Suprapubic skin (tissue), 4 donors: ENCODE data around the gene GABBR1. TPM values are rescaled to one million over a fixed set of nuclear protein-coding genes. Genes with fewer than 3 reads are reported as not detected.

Experiments
- DNase-seq, 2 donors: peaks; one replicate each; pipeline ENCODE4 v3.0.0-alpha.2; 2019; ENCODE audit warnings: low spot score in 2 of 2
- H3K27ac ChIP-seq: fragments of 200-600 bp; sonication (generic); one replicate; pipeline ENCODE4 v1.5.1; 2019
- H3K27me3 ChIP-seq: fragments of 200-600 bp; sonication (generic); one replicate; pipeline ENCODE4 v1.5.1; 2019
- H3K36me3 ChIP-seq: fragments of 200-600 bp; sonication (generic); one replicate; pipeline ENCODE4 v1.5.1; 2019
- H3K4me1 ChIP-seq: fragments of 200-600 bp; sonication (generic); one replicate; pipeline ENCODE4 v1.5.1; 2019
- H3K4me3 ChIP-seq: fragments of 200-600 bp; sonication (generic); one replicate; pipeline ENCODE4 v1.5.1; 2019; ENCODE audit warnings: mild to moderate bottlenecking
- H3K9me3 ChIP-seq: fragments of 200-600 bp; sonication (generic); one replicate; pipeline ENCODE4 v1.5.1; 2019
- EP300 ChIP-seq: sonication (generic); formaldehyde crosslinking; IDR thresholded peaks from one replicate; pipeline ENCODE4 v1.6.1; 2017; ENCODE audit warnings: antibody characterized with exemption
- POLR2A ChIP-seq, 2 donors: fragments of 450-650 bp; IDR thresholded peaks; one replicate each; pipeline ENCODE4 v1.6.1; 2017; ENCODE audit warnings: antibody characterized with exemption in 2 of 2, mild to moderate bottlenecking in 2 of 2, moderate library complexity in 2 of 2
- POLR2AphosphoS5 ChIP-seq, 3 donors: sonication (generic); formaldehyde crosslinking; IDR thresholded peaks; one replicate each; pipeline ENCODE4 v1.6.1; 2017; ENCODE audit warnings: antibody characterized with exemption in 3 of 3
- WGBS: methylation state at CpG from one replicate; pipeline ENCODE4 v1.1.5; 2018; 5-methylcytosine and 5-hydroxymethylcytosine counted together
- total RNA-seq, 4 donors: library from RNA; depleted of rRNA; stranded (reverse); fragments of >200 nt; gene quantifications; one replicate each; pipeline ENCODE4 v1.1.0, GENCODE V29; 2016
- TF ChIP-seq, protein P1 (sequence below), 2 donors: fragments of 200-600 bp in 1 of 2; fragments of 450-650 bp in 1 of 2; sonication (generic) in 1 of 2; IDR thresholded peaks; one replicate each; pipeline ENCODE4 v1.5.1; 2016 to 2019; ENCODE audit warnings: antibody characterized with exemption in 2 of 2, mild to moderate bottlenecking in 1 of 2, moderate library complexity in 1 of 2

Gene GABBR1
- total RNA-seq, 4 donors from 2014 or later: 16.4 to 78.1 (median 31.1) TPM

- 35% methylated on average over 3 of the region's 3 CpGs for WGBS
- Histone ChIP-seq H3K27ac (no peak overlapping the region), H3K4me3 (no peak overlapping the region), H3K9me3 (no peaks in the 10 kb centered on the region), H3K36me3 (no peaks in the 10 kb centered on the region), H3K27me3 (no peaks in the 10 kb centered on the region), H3K4me1 (no peaks in the 10 kb centered on the region)
- no peak for TF ChIP-seq POLR2A (IDR thresholded peaks at IDR 0.05)
- no peak for TF ChIP-seq EP300
- TF ChIP-seq, protein P1, sequence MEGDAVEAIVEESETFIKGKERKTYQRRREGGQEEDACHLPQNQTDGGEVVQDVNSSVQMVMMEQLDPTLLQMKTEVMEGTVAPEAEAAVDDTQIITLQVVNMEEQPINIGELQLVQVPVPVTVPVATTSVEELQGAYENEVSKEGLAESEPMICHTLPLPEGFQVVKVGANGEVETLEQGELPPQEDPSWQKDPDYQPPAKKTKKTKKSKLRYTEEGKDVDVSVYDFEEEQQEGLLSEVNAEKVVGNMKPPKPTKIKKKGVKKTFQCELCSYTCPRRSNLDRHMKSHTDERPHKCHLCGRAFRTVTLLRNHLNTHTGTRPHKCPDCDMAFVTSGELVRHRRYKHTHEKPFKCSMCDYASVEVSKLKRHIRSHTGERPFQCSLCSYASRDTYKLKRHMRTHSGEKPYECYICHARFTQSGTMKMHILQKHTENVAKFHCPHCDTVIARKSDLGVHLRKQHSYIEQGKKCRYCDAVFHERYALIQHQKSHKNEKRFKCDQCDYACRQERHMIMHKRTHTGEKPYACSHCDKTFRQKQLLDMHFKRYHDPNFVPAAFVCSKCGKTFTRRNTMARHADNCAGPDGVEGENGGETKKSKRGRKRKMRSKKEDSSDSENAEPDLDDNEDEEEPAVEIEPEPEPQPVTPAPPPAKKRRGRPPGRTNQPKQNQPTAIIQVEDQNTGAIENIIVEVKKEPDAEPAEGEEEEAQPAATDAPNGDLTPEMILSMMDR (IDR thresholded peaks at IDR 0.05): no peak
- no peak for TF ChIP-seq POLR2AphosphoS5 (IDR thresholded peaks at IDR 0.05)
- no peak for DNase-seq
These were observed 8.6 kb upstream of the GABBR1 start for GRCh38 chr6:29641430-29642148.

- Histone ChIP-seq H3K4me1 (peaks cover 10% of the 10 kb centered on the region), H3K4me3 (no peak overlapping the region), H3K27ac (no peak overlapping the region), H3K36me3 (no peaks in the 10 kb centered on the region), H3K9me3 (no peaks in the 10 kb centered on the region), H3K27me3 (no peaks in the 10 kb centered on the region)
- no peak for DNase-seq
- 88% methylated on average over 9 of the region's 9 CpGs for WGBS
- TF ChIP-seq POLR2AphosphoS5 (IDR thresholded peaks at IDR 0.05) (no peak), EP300 (no peak), POLR2A (IDR thresholded peaks at IDR 0.05) (no peak)
- TF ChIP-seq, protein P1 (IDR thresholded peaks at IDR 0.05): no peak
These were observed 4.3 kb upstream of the GABBR1 start for GRCh38 chr6:29637247-29637646.

- H3K36me3 ChIP-seq: no peaks in the 10 kb centered on the region
- peak overlapping the region; percentile 67 for H3K4me3 ChIP-seq
- peaks cover 29% of the 10 kb centered on the region for H3K4me1 ChIP-seq
- H3K9me3 ChIP-seq: no peaks in the 10 kb centered on the region
- 6% methylated on average over 9 of the region's 9 CpGs for WGBS
- TF ChIP-seq EP300 (no peak), POLR2AphosphoS5 (IDR thresholded peaks at IDR 0.05) (no peak), POLR2A (IDR thresholded peaks at IDR 0.05) (no peak)
- TF ChIP-seq, protein P1 (IDR thresholded peaks at IDR 0.05): no peak
- DNase-seq: no peak
- no peaks in the 10 kb centered on the region for H3K27me3 ChIP-seq
- no peak overlapping the region for H3K27ac ChIP-seq
These were observed 537 bp upstream of the GABBR1 start for GRCh38 chr6:29633534-29633905.

DNA sequence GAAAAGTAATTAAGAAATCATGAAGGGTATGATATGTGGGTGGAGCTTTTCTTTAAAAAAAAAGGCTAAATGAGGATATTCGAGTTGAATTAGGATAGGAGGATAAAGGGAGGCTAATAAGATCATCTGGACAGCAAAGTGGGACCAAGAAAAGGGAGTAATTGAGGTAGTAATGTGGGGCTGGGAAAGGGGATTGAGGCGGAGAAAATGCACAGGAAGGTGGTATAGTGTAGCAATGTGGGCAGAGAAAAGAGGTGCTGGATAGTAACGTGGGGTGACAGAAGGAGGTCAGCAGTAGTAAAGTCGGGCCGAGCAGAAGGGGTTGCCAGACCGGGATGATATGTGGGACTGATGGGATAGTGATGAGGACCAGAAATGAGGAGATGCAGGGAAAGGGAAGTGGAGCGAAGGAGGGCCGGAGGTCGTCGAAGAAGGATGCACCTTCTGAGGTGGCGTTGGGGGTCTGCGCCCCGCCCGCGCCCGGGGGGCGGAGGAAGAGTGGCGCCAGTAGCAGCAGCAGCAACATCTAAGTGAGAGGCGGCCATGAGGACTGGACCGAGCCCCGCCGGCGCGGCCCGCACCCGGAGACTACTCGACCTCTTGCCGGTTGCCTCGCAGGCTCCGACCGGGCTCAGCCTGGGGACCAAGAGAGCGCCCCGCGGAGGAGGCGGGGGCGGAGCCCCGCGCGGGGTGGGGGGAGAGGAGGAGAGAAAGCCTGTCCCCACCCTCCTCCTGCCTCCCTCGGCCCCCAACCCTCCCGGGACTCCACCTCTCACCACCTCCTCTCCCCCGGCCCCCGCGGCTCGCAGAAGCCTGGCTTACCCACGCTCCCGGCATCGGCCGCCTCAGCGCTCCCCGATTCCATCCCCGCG lies 887 bp downstream of the GABBR1 start:
- 8% methylated on average over 24 of the region's 53 CpGs for WGBS
- Histone ChIP-seq H3K4me1 (peaks cover 41% of the 10 kb centered on the region), H3K9me3 (no peaks in the 10 kb centered on the region), H3K27me3 (no peaks in the 10 kb centered on the region), H3K36me3 (no peaks in the 10 kb centered on the region), H3K4me3 (peak overlapping the region; percentile 67), H3K27ac (peak overlapping the region; percentile 15)
- DNase-seq: peak; percentile 80 to 82
- no peak for TF ChIP-seq EP300
- no peak for TF ChIP-seq POLR2A (IDR thresholded peaks at IDR 0.05)
- TF ChIP-seq, protein P1 (IDR thresholded peaks at IDR 0.05): no peak
- TF ChIP-seq POLR2AphosphoS5 (IDR thresholded peaks at IDR 0.05): no peak

DNA sequence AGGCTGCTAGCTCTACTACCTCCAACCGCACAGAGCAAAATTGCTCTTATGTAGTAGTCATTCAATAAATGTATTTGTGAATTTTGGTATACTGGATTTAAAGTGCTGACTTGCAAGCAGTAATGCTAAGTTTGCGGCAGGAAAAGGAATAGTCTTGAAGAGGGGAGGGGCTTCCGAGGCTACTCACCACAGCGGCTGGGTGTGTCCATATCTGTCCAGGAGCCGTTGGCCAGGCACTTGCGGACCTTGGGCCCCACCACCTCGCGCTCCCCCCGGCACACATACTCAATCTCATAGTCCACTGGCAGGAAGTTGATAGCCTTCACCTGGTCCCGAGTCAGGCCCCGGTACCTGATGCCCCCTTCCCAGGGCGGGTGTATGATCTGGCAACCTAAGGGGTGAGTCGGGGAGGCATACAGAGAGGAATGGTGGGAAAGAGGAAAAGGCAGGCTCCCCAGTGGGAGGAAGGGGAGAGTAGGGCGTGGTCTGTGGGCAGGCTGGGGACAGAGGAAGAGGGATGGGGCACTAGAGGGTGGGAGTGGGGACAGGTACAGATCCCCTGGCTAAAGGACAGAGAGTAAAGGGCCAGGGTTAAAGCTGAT lies 1.7 kb downstream of the GABBR1 start:
- no peak for TF ChIP-seq EP300
- TF ChIP-seq, protein P1 (IDR thresholded peaks at IDR 0.05): no peak
- H3K27me3 ChIP-seq: no peaks in the 10 kb centered on the region
- H3K36me3 ChIP-seq: no peaks in the 10 kb centered on the region
- WGBS: 78% methylated on average over 14 of the region's 14 CpGs
- H3K4me3 ChIP-seq: no peak overlapping the region
- no peaks in the 10 kb centered on the region for H3K9me3 ChIP-seq
- H3K27ac ChIP-seq: no peak overlapping the region
- peaks cover 42% of the 10 kb centered on the region for H3K4me1 ChIP-seq
- DNase-seq: no peak
